HG03439 (cell line): ENCODE results near the gene ALOX15B.
"Not testable (repeated sequence)": the region's sequence is repeated elsewhere in the genome, so short reads cannot be mapped to it uniquely, and the experiment has no call there.

ENCODE experiments used
- ATAC-seq: cut with Tn5 transposase; IDR thresholded peaks from one replicate; pipeline ENCODE4 v1.9.1; 2021; ENCODE audit warnings: mild to moderate bottlenecking, moderate library complexity; ENCODE audit not compliant: unreplicated experiment

The ALOX15B gene

DNA sequence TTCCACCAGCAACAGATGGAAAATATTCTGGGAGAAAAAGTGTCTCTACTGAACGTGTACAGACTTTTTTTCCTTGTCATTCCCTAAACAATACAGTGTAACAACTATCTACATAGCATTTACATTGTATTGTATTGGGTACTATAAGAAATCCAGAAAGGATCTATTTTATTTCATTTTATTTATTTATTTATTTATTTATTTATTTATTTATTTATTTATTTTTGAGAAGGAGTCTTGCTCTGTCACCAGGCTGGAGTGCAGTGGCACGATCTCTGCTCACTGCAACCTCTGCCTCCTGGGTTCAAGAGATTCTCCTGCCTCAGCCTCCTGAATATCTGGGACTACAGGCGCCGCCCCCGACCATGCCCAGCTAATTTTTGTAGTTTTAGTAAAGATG lies 39.1 kb downstream of the ALOX15B start:
- not testable (repeated sequence) for ATAC-seq

DNA sequence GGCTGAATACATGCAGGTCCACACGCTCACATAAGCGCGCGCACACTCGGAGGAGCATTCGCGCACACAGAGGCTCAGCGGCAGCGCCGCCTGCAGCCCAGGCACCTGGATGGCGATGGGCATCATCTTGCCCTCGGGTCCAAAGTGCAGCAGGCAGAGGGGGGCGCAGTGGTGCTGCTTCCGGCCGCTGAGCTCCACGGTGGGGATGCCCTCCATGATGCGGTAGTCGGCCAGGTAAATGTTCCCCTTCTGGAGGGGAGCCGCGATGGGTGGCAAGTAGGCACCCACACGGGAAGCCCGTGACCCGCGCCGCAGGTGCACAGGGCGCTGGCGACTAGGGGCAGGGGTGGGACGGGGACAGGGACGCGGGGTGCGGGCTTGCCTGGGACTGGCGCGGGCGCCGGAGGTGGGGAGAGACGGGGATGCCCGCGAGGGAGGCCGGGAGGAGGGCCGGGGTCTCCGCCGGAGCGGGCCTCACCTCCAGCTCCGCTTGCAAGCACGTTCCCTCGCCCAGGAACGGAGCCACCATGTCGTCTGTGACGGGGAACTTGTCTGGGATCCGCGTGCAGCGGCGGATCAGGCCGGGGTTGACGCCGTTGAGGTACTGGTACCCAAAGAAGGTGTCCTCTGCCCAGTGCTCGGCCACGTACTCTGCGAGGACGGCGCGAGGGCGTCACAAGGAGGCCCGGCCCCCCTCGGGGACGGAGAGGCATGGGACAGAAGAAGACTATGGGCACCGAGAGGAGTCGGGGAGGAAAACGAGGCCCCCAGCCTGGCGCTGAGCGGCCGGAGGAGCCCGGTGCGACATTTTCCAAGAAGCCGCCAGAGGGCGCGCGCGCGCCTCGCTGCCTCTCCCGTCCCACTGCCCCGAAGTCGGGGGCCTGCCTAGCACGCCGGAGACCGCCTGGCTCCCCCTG lies 40.7 kb downstream of the ALOX15B start:
- ATAC-seq = peak; percentile 67

DNA sequence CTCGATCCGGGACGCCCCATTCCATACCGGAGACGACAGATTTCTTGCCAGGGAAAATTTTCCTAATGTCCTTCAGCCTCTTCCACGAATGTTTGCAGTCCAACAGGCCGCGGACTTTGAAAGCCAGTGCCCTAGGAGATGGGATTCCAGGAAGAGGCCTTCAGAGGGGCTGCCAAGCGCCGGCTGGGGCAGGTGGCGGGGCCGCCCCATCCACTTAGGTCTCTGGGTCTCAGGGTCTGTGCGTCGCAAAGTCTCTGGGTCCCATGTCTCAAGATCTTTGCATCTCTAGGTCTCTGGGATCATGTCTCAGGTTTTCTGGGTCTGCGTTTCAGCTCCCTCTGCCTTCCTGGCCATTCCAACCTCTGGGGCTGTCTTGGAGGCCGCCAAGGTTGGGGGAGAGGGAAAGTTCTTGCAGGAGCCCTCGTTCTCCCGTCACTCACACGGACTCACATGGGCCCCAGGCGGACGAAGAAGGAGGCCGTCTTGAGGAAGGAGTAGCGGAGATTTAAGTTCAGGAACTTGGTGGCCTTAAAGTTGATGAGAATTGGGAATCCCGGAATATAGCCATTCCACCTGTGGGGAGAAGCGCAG lies 41.4 kb downstream of the ALOX15B start:
- ATAC-seq = no peak

DNA sequence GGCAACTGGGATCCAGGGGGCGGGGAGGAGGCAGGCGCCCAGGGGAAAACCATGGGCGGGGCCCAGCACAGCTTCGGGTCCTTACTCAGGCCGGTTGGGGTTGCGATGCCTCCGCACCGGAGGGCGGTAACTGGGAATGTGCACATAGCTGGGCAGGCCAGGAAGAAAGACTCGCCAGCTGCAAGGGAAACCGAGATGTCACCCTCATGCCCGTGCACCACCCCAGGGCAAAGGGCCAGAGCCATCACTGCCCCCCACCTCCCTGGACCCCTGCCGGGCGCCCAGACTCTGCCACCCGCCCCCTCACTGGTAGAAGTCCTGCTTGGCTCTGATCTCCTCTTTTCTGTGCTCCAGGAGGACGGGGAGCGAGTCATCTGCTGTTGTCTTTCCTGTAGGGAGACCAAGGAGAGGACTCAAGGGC lies 42.0 kb downstream of the ALOX15B start:
- no peak for ATAC-seq

DNA sequence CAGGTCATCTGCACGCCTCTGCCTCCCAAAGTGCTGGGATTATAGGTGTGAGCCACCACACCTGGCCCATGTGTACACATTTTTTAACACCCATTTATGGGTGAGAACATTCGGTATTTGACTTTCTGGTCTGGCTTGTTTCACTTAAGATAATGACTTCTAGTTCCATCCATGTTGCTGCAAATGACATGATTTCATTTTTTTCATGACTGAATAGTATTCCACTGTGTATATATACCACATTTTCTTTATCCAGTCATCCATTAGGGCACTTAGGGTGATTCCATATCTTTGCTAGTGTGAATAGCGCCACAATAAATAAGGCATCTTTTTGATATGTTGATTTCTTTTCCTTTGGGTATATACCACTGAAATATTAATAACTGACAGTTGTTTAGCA lies 43.0 kb downstream of the ALOX15B start:
- ATAC-seq = no peak

DNA sequence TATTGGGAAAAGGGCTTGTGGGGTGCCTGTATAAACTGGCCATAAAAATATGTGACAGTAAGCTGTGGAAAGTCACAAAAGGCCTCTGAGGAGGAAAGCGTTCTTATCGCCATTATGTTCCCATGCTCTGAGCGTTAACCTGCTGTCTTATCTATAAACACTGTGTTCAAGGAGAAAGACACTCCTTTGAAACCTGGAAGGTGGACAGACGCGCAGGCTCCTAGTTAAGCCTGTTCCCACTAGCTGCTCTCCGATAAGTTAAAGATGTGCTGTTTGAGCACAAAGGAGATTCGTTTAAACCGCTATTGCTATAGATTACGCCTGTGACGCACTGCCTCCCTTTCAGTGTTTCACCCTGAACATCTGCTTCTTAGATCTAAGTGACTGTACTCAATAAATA lies 43.4 kb downstream of the ALOX15B start:
- ATAC-seq = no peak

DNA sequence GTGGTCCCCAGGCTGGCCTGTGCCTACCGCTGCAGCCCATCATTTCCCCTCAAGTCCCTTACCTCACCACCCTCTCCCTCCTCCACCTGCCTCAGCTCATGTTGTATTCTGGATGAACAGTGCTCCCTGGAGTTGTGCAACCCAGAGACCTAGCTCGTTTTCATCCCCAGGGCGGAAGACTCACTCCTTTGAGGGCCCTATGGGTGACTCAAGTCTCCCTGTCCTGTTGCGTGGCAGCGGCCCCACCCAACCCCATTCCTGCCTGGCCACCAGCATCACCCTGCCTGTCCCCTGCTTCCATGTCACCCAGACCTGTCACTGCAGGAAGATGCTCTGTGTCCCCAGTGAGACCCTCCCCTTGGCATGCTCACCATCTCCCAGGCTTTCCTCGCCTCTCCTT lies 45.4 kb downstream of the ALOX15B start:
- no peak for ATAC-seq

DNA sequence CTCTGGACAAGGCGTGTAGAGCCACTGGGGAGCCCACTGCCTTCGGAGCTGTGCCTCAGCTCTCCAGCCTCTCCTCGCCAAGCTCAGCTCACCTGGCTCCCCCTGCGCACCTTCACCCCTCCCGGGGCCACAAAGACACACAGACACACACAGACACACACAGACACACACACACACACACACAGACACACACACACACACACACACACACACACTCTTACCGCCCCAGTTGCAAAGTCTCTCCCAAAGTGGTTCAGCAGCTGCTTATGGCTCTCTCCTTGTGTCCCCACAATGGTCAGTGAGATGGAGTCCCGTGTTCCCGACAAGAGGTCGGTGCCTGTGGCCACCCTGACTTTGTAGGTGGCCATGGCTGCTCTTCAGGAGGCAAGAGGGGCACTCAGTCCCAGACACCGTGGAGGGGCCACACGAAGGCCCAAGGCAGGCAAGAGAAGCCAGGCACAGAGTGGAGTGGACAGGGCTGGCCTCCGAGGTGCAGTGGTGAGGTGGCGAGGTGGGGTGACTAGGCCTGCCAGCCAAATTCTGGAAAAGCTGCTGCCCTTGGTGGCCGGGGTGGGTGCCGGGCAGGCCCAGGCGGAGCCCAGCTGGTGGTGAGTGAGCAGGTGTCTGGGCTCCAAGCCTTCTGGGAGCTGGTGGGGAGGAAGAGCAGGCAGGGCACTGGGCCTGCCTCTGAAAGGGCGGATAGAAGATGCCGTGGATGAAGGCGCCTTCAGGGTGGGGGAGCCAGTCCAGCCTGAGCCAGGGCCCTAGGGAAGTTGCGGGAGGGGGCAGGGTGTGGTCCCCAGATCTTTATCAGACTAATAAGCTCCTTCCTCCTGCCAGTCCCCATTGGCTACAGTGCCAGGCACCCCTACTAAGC lies 48.5 kb downstream of the ALOX15B start, which contains the start of gene ALOX12B:
TSS of gene ALOX12B (minus strand) at position 642 of the 877 bp plus-strand sequence. CDS start at position 368, 274 bp downstream.
- no peak for ATAC-seq

DNA sequence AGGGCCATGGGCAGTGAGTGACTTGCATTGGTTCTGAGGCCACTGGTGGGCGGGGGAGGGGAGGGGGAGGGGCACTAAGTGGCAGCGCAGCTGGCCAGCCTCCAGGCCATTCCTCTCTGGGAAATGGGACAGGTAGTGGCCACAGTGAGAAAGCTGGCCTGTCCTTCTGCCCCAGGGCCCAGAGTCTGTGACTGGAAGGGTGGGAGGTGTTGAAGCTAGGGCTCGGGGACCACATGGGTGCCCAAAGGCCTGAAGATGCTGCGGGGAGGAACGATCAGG lies 49.0 kb downstream of the ALOX15B start:
- ATAC-seq = no peak

DNA sequence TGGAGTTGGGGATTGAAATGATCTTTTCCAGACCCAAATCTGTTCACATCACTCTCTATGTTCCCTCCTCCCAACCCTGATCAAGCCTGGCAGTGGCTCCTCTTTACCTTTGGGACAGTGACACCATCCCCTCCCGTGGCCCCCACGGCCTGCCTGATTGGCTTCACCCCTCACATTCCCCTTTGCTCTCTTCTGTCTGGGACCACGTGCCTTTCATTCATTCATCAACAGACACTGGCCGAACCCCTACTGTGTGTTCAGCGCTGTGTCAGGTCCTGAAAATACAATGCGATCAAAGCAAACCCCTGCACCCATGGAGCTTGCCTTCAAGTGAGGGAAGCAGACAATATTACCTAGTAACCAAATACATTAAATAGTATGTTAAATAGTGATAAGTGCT lies 50.9 kb downstream of the ALOX15B start:
- no peak for ATAC-seq

DNA sequence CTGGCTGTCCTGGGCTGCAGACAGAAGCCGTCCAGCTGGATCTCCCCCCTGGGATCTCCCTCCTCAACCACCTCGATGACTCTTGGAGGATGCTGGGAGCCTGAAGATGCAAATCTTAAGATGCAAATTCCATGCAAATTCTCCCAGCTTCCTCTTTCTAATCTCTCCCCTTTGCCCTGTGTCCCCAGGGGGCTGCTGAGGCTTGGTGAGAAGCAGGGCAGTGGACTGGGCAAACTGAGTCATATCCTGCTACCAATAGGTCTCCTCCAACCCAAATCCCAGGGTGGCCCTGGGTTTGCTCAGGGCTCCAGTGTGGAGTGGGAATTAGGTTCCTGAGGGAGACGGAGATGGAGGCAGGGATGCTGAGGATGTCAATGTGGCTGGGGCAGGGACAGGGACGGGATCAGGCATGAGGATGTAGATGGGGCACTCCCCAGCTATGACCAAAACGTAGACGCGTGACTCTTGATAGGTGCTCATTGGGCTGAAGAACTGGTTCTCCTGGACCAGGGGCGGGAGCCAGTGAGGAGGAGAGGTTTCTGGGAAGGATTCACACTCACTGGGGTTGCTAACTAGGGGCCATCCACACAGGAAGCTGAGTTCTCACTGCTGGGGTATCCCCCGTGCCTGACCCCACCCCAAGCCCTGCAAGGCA lies 52.3 kb downstream of the ALOX15B start:
- no peak for ATAC-seq

DNA sequence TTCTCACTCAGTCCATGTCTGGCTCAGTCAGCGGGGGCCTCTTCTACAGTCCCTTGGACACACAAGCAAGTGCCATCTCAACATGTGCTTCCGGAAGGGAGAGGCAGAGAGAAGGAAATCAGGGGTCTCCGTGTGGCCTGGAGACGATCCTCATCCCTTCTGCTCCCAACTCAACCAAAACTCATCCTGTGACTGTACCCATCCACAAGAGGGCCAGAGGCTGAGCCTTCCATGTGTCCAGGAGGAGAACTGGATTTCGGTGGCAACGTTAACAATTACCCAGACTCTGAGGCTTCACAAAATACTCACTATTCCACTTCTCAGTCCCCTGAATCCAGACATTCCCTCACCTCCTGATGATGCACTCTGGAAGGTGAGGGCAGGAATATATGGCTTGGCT lies 56.5 kb downstream of the ALOX15B start:
- no peak for ATAC-seq

DNA sequence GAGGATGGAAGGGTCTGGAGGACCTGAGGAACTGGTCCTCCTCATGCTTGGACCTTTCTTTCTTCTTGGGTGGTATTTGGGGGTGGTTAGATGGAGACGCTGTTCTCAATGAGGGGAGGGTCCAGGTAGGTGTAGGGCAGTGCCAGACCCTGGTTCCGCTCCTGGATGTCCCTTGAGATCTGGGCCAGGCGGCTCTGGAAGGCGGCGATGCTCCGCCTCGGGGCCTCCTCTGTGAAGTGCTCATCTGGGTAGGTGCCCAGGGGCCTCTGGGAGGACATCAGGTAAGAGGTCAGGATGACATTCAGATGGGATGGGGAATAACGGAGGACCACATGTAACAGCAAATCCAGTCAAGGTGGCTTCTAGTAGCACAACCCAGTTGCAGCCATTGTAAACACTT lies 57.7 kb downstream of the ALOX15B start:
- no peak for ATAC-seq
